Osteocyte (in vitro differentiated cells): ENCODE data around the gene NSUN2. TPM values are rescaled to one million over a fixed set of nuclear protein-coding genes. Genes with fewer than 3 reads are reported as not detected.

Source experiments
- DNase-seq: peaks from one replicate; pipeline ENCODE4 v3.0.0; 2021; ENCODE audit warnings: mixed read lengths; ENCODE audit not compliant: unreplicated experiment; ENCODE audit errors: extremely low spot score
- H3K27ac Mint-ChIP-seq: one replicate; pipeline ENCODE4 v1.8.0; 2021; ENCODE audit warnings: mild to moderate bottlenecking, mixed read lengths; ENCODE audit not compliant: unreplicated experiment
- H3K27me3 Mint-ChIP-seq: one replicate; pipeline ENCODE4 v1.8.0; 2021; ENCODE audit warnings: mixed read lengths; ENCODE audit not compliant: unreplicated experiment
- H3K36me3 Mint-ChIP-seq: one replicate; pipeline ENCODE4 v1.8.0; 2021; ENCODE audit warnings: mixed read lengths; ENCODE audit not compliant: unreplicated experiment
- H3K4me1 Mint-ChIP-seq: one replicate; pipeline ENCODE4 v1.8.0; 2021; ENCODE audit warnings: mixed read lengths; ENCODE audit not compliant: unreplicated experiment
- H3K4me3 Mint-ChIP-seq: one replicate; pipeline ENCODE4 v1.8.0; 2021; ENCODE audit warnings: mild to moderate bottlenecking, moderate library complexity, mixed read lengths; ENCODE audit not compliant: unreplicated experiment
- H3K9me3 Mint-ChIP-seq: one replicate; pipeline ENCODE4 v1.8.0; 2021; ENCODE audit warnings: mixed read lengths; ENCODE audit not compliant: unreplicated experiment
- CTCF ChIP-seq: fragments of 200-600 bp; sonication (generic); IDR thresholded peaks from 2 replicates; pipeline ENCODE4 v1.5.0; 2021; ENCODE audit warnings: antibody characterized with exemption, mild to moderate bottlenecking, moderate library complexity
- total RNA-seq: library from RNA; stranded (reverse); gene quantifications from 2 replicates; pipeline ENCODE4 v1.2.1, GENCODE V29; 2021

Gene NSUN2
- total RNA-seq, 1 donor from 2014 or later, result 48.7 TPM

GRCh38 chr5:6633469-6634245 is 813 bp upstream of the NSUN2 start:
- Mint-ChIP-seq H3K27me3 (no peaks in the 10 kb centered on the region), H3K9me3 (no peaks in the 10 kb centered on the region), H3K27ac (peak overlapping the region; percentile 72), H3K4me3 (peak overlapping the region; percentile 96), H3K4me1 (peaks cover 25% of the 10 kb centered on the region), H3K36me3 (peaks cover 9% of the 10 kb centered on the region)
- DNase-seq, result peak; percentile 88
- peak; percentile 11 for TF ChIP-seq CTCF

- Mint-ChIP-seq H3K9me3 (no peaks in the 10 kb centered on the region), H3K27me3 (no peaks in the 10 kb centered on the region), H3K4me1 (peaks cover 25% of the 10 kb centered on the region), H3K4me3 (peak overlapping the region; percentile 96), H3K36me3 (peaks cover 11% of the 10 kb centered on the region), H3K27ac (peak overlapping the region; percentile 99)
- DNase-seq, result no peak
- peak; percentile 20 for TF ChIP-seq CTCF
Observed at GRCh38 chr5:6632324-6632887, 438 bp downstream of the NSUN2 start.

- peaks cover 11% of the 10 kb centered on the region for H3K36me3 Mint-ChIP-seq
- H3K9me3 Mint-ChIP-seq, result no peaks in the 10 kb centered on the region
- H3K4me1 Mint-ChIP-seq, result peaks cover 25% of the 10 kb centered on the region
- no peak overlapping the region for H3K27ac Mint-ChIP-seq
- no peaks in the 10 kb centered on the region for H3K27me3 Mint-ChIP-seq
- H3K4me3 Mint-ChIP-seq, result peak overlapping the region; percentile 96
- DNase-seq, result no peak
- TF ChIP-seq CTCF, result no peak
Observed at GRCh38 chr5:6631441-6631840, 1.4 kb downstream of the NSUN2 start.

- H3K4me3 Mint-ChIP-seq, result no peak overlapping the region
- H3K27me3 Mint-ChIP-seq, result no peaks in the 10 kb centered on the region
- no peak for DNase-seq
- peaks cover 45% of the 10 kb centered on the region for H3K36me3 Mint-ChIP-seq
- no peaks in the 10 kb centered on the region for H3K9me3 Mint-ChIP-seq
- H3K27ac Mint-ChIP-seq, result no peak overlapping the region
- H3K4me1 Mint-ChIP-seq, result peaks cover 7% of the 10 kb centered on the region
- TF ChIP-seq CTCF, result no peak
Observed at GRCh38 chr5:6626508-6626907, 6.3 kb downstream of the NSUN2 start.

- Mint-ChIP-seq H3K4me3 (no peak overlapping the region), H3K36me3 (peaks cover 48% of the 10 kb centered on the region)
- no peak for TF ChIP-seq CTCF
Observed at GRCh38 chr5:6623941-6624340, 8.9 kb downstream of the NSUN2 start.

More at GRCh38 chr5:6623941-6624340, 8.9 kb downstream of the NSUN2 start:
- H3K4me1 Mint-ChIP-seq, result no peaks in the 10 kb centered on the region
- no peak overlapping the region for H3K27ac Mint-ChIP-seq
- DNase-seq, result no peak
- H3K27me3 Mint-ChIP-seq, result no peaks in the 10 kb centered on the region
- H3K9me3 Mint-ChIP-seq, result no peaks in the 10 kb centered on the region
